Gastrocnemius medialis (tissue), 4 donors: ENCODE results near the gene FXYD7.

Experiments
- POLR2A ChIP-seq, 2 donors: fragments of 450-650 bp; IDR thresholded peaks; one replicate each; pipeline ENCODE4 v1.6.1; 2017; ENCODE audit warnings: antibody characterized with exemption in 2 of 2, mild to moderate bottlenecking in 2 of 2, moderate library complexity in 2 of 2
- TF ChIP-seq, protein P1 (sequence below), 5 experiments: fragments of 450-650 bp in 3 of 5; fragments of 200-600 bp in 2 of 5; sonication (generic) in 2 of 5; IDR thresholded peaks in 4 of 5; conservative IDR thresholded peaks in 1 of 5; 1 replicate in 4 of 5; 2 replicates in 1 of 5; pipeline ENCODE4 v1.5.1; 2016 to 2019; ENCODE audit warnings: antibody characterized with exemption in 5 of 5, mild to moderate bottlenecking in 3 of 5, moderate library complexity in 3 of 5

DNA sequence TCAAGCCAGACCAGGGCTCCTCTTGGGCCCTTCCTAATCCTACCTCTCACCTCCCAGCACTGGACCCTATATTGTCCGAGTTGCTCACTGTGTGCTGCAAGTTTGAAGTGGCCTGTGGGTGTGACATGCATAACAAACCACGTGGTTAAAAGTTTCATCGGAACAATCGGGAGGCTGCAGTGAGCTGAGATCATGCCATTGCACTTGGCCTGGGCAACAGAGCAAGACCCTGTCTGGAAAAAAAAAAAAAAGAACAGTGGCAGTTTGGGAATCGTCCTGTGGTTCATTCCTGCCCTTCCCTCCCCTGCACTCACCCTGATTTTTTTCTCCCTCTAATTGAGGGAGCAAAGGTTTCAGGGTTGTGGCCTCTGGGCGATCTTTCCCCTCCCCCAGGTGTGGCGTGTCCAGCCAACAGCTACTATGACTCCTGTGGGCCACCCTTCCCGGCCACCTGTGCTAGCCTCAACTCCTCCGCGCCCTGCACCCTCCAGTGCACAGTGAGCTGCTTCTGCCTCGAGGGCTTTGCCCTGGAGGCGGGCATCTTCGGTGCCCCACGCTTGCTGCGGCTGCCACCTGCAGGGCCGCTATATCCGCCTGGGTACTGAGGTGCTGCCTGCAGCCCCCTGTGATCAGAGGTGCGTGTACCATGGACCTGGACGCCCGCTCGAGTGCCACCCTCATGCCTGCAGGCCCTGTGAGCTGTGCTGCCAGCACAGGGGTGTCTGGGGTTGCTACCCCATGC, 43.7 kb upstream of the FXYD7 start:
- TF ChIP-seq, protein P1, sequence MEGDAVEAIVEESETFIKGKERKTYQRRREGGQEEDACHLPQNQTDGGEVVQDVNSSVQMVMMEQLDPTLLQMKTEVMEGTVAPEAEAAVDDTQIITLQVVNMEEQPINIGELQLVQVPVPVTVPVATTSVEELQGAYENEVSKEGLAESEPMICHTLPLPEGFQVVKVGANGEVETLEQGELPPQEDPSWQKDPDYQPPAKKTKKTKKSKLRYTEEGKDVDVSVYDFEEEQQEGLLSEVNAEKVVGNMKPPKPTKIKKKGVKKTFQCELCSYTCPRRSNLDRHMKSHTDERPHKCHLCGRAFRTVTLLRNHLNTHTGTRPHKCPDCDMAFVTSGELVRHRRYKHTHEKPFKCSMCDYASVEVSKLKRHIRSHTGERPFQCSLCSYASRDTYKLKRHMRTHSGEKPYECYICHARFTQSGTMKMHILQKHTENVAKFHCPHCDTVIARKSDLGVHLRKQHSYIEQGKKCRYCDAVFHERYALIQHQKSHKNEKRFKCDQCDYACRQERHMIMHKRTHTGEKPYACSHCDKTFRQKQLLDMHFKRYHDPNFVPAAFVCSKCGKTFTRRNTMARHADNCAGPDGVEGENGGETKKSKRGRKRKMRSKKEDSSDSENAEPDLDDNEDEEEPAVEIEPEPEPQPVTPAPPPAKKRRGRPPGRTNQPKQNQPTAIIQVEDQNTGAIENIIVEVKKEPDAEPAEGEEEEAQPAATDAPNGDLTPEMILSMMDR (IDR thresholded peaks at IDR 0.05 in 4 of 5, conservative IDR thresholded peaks at IDR 0.05 in 1 of 5): no peak
- no peak for TF ChIP-seq POLR2A (IDR thresholded peaks at IDR 0.05)
